ENCODE measurements around the gene FADS6.

DNA sequence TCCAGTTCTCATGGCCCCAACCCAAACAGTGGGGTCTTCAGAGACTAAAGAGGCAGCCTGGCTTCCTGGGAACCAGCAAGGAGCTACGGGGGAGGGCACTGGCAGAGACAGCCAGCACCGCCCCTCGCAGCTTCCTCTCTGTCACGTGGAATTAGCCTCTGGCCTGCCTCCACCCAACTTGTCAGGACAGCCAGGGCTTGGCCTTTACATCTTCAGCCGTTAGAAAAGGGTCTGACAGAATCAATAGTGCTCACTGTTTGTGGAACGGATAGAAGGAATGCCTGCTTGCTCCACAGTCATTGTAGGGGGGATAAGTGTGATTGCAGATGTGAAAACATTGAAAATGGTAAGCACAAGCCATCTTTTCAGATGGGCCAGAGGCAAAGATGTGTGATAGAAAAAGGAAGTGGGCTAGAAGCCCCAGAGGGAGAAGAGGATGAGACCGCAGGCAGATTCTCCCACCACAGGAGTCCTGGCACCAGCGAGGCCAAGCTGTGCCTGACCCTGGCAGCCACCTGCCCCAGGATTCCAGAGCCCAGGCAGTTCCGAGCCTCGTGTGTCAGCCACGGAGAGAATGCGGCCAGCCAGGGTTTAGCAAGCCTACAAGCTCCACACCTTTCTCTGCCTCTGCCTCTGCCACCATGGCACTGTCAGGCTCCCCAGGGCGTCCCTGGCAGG is 52.3 kb downstream of the FADS6 start:
- TF ChIP-seq, protein P1, sequence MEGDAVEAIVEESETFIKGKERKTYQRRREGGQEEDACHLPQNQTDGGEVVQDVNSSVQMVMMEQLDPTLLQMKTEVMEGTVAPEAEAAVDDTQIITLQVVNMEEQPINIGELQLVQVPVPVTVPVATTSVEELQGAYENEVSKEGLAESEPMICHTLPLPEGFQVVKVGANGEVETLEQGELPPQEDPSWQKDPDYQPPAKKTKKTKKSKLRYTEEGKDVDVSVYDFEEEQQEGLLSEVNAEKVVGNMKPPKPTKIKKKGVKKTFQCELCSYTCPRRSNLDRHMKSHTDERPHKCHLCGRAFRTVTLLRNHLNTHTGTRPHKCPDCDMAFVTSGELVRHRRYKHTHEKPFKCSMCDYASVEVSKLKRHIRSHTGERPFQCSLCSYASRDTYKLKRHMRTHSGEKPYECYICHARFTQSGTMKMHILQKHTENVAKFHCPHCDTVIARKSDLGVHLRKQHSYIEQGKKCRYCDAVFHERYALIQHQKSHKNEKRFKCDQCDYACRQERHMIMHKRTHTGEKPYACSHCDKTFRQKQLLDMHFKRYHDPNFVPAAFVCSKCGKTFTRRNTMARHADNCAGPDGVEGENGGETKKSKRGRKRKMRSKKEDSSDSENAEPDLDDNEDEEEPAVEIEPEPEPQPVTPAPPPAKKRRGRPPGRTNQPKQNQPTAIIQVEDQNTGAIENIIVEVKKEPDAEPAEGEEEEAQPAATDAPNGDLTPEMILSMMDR (conservative IDR thresholded peaks at IDR 0.05; ENCODE audit: low read depth in 2 of 2) = no peak
- TF ChIP-seq, protein P2, sequence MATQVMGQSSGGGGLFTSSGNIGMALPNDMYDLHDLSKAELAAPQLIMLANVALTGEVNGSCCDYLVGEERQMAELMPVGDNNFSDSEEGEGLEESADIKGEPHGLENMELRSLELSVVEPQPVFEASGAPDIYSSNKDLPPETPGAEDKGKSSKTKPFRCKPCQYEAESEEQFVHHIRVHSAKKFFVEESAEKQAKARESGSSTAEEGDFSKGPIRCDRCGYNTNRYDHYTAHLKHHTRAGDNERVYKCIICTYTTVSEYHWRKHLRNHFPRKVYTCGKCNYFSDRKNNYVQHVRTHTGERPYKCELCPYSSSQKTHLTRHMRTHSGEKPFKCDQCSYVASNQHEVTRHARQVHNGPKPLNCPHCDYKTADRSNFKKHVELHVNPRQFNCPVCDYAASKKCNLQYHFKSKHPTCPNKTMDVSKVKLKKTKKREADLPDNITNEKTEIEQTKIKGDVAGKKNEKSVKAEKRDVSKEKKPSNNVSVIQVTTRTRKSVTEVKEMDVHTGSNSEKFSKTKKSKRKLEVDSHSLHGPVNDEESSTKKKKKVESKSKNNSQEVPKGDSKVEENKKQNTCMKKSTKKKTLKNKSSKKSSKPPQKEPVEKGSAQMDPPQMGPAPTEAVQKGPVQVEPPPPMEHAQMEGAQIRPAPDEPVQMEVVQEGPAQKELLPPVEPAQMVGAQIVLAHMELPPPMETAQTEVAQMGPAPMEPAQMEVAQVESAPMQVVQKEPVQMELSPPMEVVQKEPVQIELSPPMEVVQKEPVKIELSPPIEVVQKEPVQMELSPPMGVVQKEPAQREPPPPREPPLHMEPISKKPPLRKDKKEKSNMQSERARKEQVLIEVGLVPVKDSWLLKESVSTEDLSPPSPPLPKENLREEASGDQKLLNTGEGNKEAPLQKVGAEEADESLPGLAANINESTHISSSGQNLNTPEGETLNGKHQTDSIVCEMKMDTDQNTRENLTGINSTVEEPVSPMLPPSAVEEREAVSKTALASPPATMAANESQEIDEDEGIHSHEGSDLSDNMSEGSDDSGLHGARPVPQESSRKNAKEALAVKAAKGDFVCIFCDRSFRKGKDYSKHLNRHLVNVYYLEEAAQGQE (IDR thresholded peaks at IDR 0.05; ENCODE audit: unreplicated experiment) = no peak
- TF ChIP-seq EZH2phosphoT487 (IDR thresholded peaks at IDR 0.05; ENCODE audit: unreplicated experiment) (no peak), EZH2 (IDR thresholded peaks at IDR 0.05; ENCODE audit: low read depth, unreplicated experiment) (no peak), POLR2AphosphoS5 (IDR thresholded peaks at IDR 0.05; ENCODE audit: low read depth) (no peak; the same call in 1 of the 2 replicates), JUNB (IDR thresholded peaks at IDR 0.05; ENCODE audit: unreplicated experiment) (no peak)
- TF ChIP-seq, protein P3, sequence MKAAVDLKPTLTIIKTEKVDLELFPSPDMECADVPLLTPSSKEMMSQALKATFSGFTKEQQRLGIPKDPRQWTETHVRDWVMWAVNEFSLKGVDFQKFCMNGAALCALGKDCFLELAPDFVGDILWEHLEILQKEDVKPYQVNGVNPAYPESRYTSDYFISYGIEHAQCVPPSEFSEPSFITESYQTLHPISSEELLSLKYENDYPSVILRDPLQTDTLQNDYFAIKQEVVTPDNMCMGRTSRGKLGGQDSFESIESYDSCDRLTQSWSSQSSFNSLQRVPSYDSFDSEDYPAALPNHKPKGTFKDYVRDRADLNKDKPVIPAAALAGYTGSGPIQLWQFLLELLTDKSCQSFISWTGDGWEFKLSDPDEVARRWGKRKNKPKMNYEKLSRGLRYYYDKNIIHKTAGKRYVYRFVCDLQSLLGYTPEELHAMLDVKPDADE (IDR thresholded peaks at IDR 0.05) = no peak

Data from GM23338 (cell line).